ENCODE data around the gene BCKDK. TPM values are rescaled to one million over a fixed set of nuclear protein-coding genes. Genes with fewer than 3 reads are reported as not detected.

Gene BCKDK
- 42.7 TPM for total RNA-seq

- ATAC-seq = peak; percentile 77
- DNase-seq (ENCODE audit: low spot score) = peak; percentile 79
These were observed at the start of gene BCKDK for GRCh38 chr16:31108035-31108793. Gene BCKDK, plus strand, starts transcription at chr16:31108386. Its CDS starts 838 bp downstream, at chr16:31109224.

GRCh38 chr16:31061126-31061812, 46.9 kb upstream of the BCKDK start:
- DNase-seq (ENCODE audit: low spot score) (no peak), ATAC-seq (no peak)

GRCh38 chr16:31061813-31062440, 46.3 kb upstream of the BCKDK start:
- ATAC-seq (no peak), DNase-seq (ENCODE audit: low spot score) (no peak)

GRCh38 chr16:31063495-31063842, 44.7 kb upstream of the BCKDK start:
- no peak for DNase-seq (ENCODE audit: low spot score)
- ATAC-seq = no peak

- no peak for DNase-seq (ENCODE audit: low spot score)
- ATAC-seq = peak; percentile 20
These were observed 44.2 kb upstream of the BCKDK start for GRCh38 chr16:31063843-31064611.

GRCh38 chr16:31064882-31065461, 43.2 kb upstream of the BCKDK start:
- DNase-seq (ENCODE audit: low spot score) = no peak
- ATAC-seq = no peak

- no peak for DNase-seq (ENCODE audit: low spot score)
- ATAC-seq = no peak
These were observed 40.8 kb upstream of the BCKDK start for GRCh38 chr16:31067342-31067741.

- DNase-seq (ENCODE audit: low spot score) (no peak), ATAC-seq (no peak)
These were observed 36.3 kb upstream of the BCKDK start for GRCh38 chr16:31071861-31072260.

- no peak for DNase-seq (ENCODE audit: low spot score)
- ATAC-seq = no peak
These were observed 35.5 kb upstream of the BCKDK start for GRCh38 chr16:31072540-31073141.

GRCh38 chr16:31073142-31073969, 34.8 kb upstream of the BCKDK start:
- DNase-seq (ENCODE audit: low spot score) = peak; percentile 93
- ATAC-seq = peak; percentile 86

- peak; percentile 90 for ATAC-seq
These were observed 34.0 kb upstream of the BCKDK start, which contains the start of the genes ZNF646 and ZNF668 for GRCh38 chr16:31073970-31074813. Gene ZNF646, plus strand, starts transcription at chr16:31074422. Its CDS starts 1,903 bp downstream, at chr16:31076325. Gene ZNF668, minus strand, starts transcription at chr16:31074240. Its CDS starts 9,781 bp downstream, at chr16:31064459.

GRCh38 chr16:31074814-31075183, 33.4 kb upstream of the BCKDK start:
- ATAC-seq = no peak
- DNase-seq (ENCODE audit: low spot score) = no peak

More at GRCh38 chr16:31073970-31074813, 34.0 kb upstream of the BCKDK start, which contains the start of the genes ZNF646 and ZNF668:
- peak; percentile 98 for DNase-seq (ENCODE audit: low spot score)

GRCh38 chr16:31076319-31076718, 31.9 kb upstream of the BCKDK start:
- no peak for DNase-seq (ENCODE audit: low spot score)
- no peak for ATAC-seq

GRCh38 chr16:31077024-31077423, 31.2 kb upstream of the BCKDK start:
- no peak for DNase-seq (ENCODE audit: low spot score)
- no peak for ATAC-seq

- DNase-seq (ENCODE audit: low spot score) (no peak), ATAC-seq (no peak)
These were observed 30.4 kb upstream of the BCKDK start for GRCh38 chr16:31077592-31078396.

- DNase-seq (ENCODE audit: low spot score) (no peak), ATAC-seq (no peak)
These were observed 29.4 kb upstream of the BCKDK start for GRCh38 chr16:31078597-31079341.

All from left lobe of liver (tissue), 2 donors.